LNCAP (cell line): ENCODE data around the gene RBM17.

Experiments used
- TF ChIP-seq, protein P1 (sequence below): fragments of 450-650 bp; IDR thresholded peaks from 2 replicates; pipeline ENCODE4 v1.5.1; 2017; ENCODE audit warnings: mild to moderate bottlenecking

Gene RBM17

DNA sequence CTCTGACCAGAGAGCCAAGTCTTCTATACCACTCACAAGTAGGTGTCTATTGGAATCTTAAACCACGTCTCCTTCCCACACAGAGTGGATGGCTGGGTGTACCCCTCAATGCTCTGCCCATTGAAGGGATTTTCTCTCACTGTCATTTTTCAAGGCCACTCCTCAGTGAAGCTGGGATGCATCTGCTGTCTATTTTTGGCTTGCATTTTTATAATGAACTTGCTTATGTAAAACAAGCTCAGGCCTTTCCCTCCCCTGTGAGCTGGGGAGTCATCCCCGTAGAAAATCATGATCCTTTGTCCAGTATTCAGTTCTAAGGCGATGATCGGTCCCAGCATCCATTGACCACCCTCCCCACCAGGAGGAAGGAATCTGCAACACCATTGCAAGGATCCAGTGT lies 9.8 kb upstream of the RBM17 start:
- TF ChIP-seq, protein P1, sequence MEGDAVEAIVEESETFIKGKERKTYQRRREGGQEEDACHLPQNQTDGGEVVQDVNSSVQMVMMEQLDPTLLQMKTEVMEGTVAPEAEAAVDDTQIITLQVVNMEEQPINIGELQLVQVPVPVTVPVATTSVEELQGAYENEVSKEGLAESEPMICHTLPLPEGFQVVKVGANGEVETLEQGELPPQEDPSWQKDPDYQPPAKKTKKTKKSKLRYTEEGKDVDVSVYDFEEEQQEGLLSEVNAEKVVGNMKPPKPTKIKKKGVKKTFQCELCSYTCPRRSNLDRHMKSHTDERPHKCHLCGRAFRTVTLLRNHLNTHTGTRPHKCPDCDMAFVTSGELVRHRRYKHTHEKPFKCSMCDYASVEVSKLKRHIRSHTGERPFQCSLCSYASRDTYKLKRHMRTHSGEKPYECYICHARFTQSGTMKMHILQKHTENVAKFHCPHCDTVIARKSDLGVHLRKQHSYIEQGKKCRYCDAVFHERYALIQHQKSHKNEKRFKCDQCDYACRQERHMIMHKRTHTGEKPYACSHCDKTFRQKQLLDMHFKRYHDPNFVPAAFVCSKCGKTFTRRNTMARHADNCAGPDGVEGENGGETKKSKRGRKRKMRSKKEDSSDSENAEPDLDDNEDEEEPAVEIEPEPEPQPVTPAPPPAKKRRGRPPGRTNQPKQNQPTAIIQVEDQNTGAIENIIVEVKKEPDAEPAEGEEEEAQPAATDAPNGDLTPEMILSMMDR, result no peak

DNA sequence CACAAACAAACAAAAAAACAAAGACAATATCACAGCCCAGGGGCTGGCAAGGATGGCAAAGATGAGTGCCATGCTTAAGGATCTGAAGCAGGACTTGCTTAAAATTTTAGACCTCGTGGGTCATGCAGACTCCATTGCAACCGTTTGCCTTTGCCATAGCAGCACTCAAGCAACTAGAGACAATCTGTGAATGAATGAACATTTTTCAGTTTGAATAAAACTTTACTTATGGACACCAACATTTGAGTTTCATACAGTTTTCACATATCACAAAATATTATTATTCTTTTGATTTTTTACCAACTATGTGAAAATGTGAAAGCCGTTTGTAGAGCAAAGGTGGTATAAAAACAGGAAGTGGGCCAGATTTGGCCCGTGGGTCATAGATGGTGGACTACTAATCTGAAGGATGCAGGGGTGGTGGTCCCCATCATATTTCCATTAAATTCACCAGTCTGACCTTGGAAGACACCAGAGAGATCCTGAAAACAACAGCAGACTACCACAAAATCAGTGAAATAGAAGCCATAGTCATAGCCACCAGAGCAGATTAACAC lies 8.3 kb upstream of the RBM17 start:
- TF ChIP-seq, protein P1, result no peak

DNA sequence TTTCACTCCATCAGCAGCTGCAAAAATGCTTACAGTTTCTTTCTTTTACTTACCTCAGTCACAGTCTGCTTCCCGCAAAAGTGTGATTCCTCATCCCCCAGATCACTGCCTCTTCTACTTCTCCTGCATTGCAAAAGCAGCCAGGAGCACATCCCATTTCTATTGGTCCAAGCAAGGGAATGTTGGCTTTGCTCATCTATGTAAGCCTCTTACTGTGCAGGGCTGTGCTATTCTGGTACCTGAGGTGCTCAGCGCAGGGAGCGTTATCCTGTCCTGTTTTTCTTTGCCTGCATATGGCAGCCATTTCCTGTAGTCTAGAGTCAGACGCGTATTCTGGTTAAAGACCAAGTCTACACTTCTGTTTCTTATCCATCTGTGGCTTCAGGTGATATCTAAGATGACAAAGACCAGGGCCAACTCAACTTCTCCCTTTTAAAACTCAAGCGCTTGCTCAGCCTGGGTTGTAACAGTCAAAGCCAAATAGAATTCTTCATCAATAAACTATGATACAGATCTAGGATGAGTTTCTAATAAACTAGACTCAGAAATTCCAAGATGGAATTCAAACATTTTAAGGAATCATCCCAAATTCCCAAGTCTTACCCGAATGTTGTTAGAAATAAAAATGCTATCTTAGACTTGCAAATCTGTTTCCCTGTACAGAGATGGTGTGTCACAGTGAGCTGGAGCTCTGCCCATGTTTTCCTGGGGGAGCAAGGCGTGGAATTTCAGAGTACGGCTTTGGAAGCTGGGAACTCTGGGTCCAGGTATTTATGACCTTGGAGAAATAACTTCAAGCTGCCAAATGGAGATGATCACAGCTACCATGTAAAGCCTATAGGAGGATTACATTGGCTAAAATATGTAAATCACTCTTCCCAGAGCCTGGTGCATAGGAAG lies 6.1 kb upstream of the RBM17 start:
- TF ChIP-seq, protein P1, result no peak

DNA sequence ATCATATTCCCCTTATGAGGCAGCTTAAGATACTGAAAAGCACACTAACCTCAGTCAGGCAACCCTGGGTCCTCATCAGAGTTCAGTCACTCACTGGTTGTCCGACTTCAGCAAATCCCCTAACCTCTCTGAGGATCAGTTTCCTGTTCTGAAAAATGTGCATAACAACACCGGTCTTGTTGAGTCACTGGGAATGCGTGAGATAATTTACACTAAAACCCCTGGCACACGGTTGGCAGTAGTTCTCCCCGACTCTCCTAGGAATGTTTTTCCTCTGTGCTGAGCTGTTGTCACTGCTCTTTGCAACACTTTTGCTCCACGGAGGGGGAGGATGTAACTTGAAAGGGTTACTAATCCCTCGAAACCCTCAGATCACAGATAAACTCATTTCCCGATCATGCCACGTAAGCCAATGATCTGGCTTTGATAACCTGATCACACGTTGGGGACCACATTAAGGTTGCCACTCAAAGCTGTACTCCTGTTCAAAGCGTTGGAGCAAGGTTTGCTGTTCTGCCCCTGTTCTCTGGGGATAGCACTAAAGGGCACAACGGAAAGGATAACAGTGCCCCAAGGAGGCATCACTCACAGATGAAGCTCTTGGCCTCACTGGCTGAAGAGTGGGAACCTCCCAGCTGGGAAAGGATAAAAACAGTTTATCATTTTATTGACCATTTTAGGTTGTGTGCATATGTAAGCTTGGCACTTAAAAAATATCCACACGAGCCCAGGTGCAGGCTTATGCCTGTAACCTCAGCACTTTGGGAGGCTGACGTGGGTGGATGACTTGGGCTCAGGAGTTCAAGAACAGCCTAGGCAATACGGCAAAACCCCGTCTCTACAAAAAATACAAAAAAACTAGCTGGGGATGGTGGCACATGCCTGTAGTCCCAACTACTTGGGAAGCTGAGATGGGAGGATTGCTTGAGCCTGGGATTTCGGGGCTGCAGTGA lies 5.0 kb upstream of the RBM17 start:
- TF ChIP-seq, protein P1, result no peak

DNA sequence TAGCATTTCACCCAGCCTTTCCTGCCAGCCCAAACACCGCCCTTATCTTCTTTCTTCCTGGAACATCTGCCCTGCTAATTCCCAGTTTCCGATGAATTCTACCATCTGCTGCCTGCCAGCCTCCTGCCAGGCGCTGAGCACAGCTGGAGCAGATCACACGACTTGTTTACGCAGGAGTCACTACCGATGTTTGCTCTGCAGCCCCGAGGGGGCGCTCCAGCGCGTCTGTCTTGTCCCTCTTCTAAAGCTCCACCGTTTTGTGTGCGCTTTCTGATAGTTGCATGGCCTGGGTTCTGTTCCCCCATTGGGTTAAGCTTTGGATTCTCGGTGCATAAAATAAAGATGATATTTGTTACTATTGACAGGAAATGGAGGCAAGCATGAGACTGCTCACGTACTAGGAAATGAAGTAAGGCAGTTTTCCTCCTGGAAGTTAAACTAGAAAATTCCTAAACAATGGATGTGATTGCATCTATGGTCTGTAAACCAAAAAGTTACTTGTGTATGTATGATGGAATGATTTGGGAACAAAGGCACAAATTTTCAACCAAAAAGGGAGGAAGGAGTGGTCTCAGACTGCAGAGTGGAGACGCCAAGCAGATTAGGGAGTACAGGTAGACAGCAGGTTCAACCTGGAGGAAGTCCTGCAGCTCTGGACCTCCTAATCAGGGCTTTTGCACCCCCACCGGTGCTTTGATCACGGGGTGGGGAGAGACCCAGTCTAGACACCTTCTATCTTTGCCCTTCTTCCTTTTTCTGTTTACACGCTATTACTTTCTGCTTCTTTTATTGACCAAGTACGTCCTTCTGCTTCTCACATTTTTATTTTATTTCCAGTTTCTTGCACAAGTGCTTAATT lies 2.2 kb upstream of the RBM17 start:
- TF ChIP-seq, protein P1, result peak; percentile 96

DNA sequence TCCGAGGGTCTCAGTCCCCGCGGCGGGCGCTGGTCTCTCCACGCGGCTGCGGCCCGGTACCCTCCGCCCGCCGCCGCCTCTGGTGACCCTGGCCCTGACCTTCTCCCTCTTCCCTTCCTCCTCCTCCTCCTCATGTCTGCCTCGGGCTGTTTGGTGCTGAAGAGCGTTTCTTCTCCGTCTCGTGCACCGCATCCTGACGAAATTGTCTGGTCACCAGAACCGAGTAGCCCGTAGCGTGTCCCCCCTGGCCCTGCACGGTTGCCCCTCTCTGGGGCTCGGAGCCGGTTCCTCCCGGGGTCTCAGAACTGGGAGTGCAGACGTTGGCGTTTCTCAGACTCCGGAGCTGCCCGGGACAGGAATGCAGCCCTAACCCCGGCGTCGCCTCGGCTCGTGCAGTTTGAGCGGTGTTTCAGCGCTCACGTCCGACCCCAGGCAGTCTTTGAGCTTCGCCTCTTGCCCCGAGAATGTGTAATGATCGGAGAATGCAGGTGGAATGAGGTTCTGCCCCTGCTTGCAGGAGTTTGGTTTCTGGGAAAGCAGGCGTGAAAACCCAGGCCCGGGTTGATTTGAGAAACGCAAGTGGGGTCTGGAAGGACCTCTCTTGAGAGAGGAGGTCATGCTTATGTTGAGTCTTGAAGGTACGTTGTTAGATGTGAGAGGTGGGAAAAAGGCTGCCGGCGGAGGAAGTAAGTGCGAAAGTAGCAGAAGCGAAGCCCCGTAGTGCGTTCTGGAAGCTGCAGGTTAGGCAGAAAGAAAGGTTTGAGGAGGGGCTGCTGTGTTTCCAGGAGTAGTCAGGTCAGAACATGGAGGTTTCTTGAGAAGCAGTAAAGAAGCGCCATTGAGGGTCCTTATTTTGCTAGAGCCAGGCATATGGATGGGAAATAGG lies 743 bp downstream of the RBM17 start:
- TF ChIP-seq, protein P1, result no peak
